ENCODE measurements around the gene PPIL6. TPM values are rescaled to one million over a fixed set of nuclear protein-coding genes. Genes with fewer than 3 reads are reported as not detected.

Gene PPIL6
- total and polyA plus RNA-seq, 2 experiments from 2014 or later, result 1.7 TPM

GRCh38 chr6:109421184-109421583 lies 19.2 kb downstream of the PPIL6 start:
- no peak for ATAC-seq
- H3F3A ChIP-seq (replicated peaks; ENCODE audit: low read depth), result no peaks in the 10 kb centered on the region
- no peaks in the 10 kb centered on the region for H3K4me1 ChIP-seq (ENCODE audit: insufficient read depth)
- H3K27me3 ChIP-seq (ENCODE audit: insufficient read depth), result no peaks in the 10 kb centered on the region
- no peak overlapping the region for H3K27ac ChIP-seq (ENCODE audit: low read depth)
- no peaks in the 10 kb centered on the region for H3K79me2 ChIP-seq (replicated peaks; ENCODE audit: insufficient read depth)
- no peak overlapping the region for H3K4me2 ChIP-seq
- no peaks in the 10 kb centered on the region for H3K27me3 Mint-ChIP-seq (ENCODE audit: insufficient read depth, low read depth, poor library complexity)
- no peaks in the 10 kb centered on the region for H3K4me1 Mint-ChIP-seq
- H3K27ac Mint-ChIP-seq, result no peak overlapping the region
- DNase-seq (ENCODE audit: low spot score), result no peak
- H2AFZ ChIP-seq, result no peak overlapping the region
- no peaks in the 10 kb centered on the region for H4K20me1 ChIP-seq (replicated peaks; ENCODE audit: insufficient read depth)
- H3K4me3 ChIP-seq, result no peak overlapping the region
- H3K36me3 Mint-ChIP-seq (ENCODE audit: low read depth), result no peaks in the 10 kb centered on the region
- no peaks in the 10 kb centered on the region for H3K9me3 Mint-ChIP-seq
- TF ChIP-seq JUNB (IDR thresholded peaks at IDR 0.05; ENCODE audit: unreplicated experiment) (no peak), ETS1 (IDR thresholded peaks at IDR 0.05) (no peak), POLR2AphosphoS5 (IDR thresholded peaks at IDR 0.05; ENCODE audit: low read depth) (no peak), EZH2phosphoT487 (IDR thresholded peaks at IDR 0.05; ENCODE audit: unreplicated experiment) (no peak), NANOG (IDR thresholded peaks at IDR 0.05; ENCODE audit: borderline replicate concordance) (no peak), REST (IDR thresholded peaks at IDR 0.05; ENCODE audit: unreplicated experiment) (no peak), ZNF331 (CRISPR knock-in tag; IDR thresholded peaks at IDR 0.05; ENCODE audit: low read depth) (no peak), ZNF114 (CRISPR knock-in tag; IDR thresholded peaks at IDR 0.05) (no peak), STAT1 (IDR thresholded peaks at IDR 0.05; ENCODE audit: unreplicated experiment) (no peak), CTCF (conservative IDR thresholded peaks at IDR 0.05; ENCODE audit: low read depth in 2 of 2) (no peak), CREB1 (CRISPR knock-in tag; IDR thresholded peaks at IDR 0.05; ENCODE audit: low read depth) (no peak), EZH2 (IDR thresholded peaks at IDR 0.05; ENCODE audit: low read depth, unreplicated experiment) (no peak), ZNF462 (CRISPR knock-in tag; IDR thresholded peaks at IDR 0.05) (no peak)
- H3K36me3 ChIP-seq (ENCODE audit: insufficient read depth), result no peaks in the 10 kb centered on the region
- peaks cover 7% of the 10 kb centered on the region; the same call in 1 of the 2 replicates for H3K9me2 ChIP-seq (ENCODE audit: insufficient read depth)
- H3K4me3 Mint-ChIP-seq, result no peak overlapping the region
